A673 (cell line): ENCODE results near the gene MORN1. TPM values are rescaled to one million over a fixed set of nuclear protein-coding genes. Genes with fewer than 3 reads are reported as not detected.
A peak's percentile ranks its signal among the peaks of the same experiment; 100 is the strongest.

Source experiments
- BruUV-seq: library from RNA; stranded (reverse); fragments of 400-500 nt; replicated peaks from 2 replicates; lab custom pipeline; 2021; lab: Mats Ljungman, UMichigan
- CTCF ChIA-PET: fragments of 300-600 bp; sonication (Branson Sonifier 250); formaldehyde crosslinking; loops from one replicate; lab custom pipeline; 2022; ENCODE audit warnings: antibody characterized with exemption; lab: Charles Lee
- POLR2A ChIA-PET: fragments of 300-600 bp; sonication (Branson Sonifier 250); formaldehyde crosslinking; loops from one replicate; lab custom pipeline; 2022; ENCODE audit warnings: antibody characterized with exemption; ENCODE audit not compliant: low non-redundant PET; lab: Charles Lee
- DNase-seq: peaks from one replicate; pipeline ENCODE4 v3.0.0-alpha.2; 2015; ENCODE audit warnings: low spot score
- H3K27ac ChIP-seq: fragments of 200-600 bp; sonication (generic); 2 replicates; pipeline ENCODE4 v1.5.1; 2016; ENCODE audit warnings: mixed run types, low read depth, mild to moderate bottlenecking, mixed read lengths, antibody characterized with exemption, low read length; ENCODE audit not compliant: poor library complexity, severe bottlenecking
- H3K27me3 ChIP-seq: fragments of 200-600 bp; sonication (generic); replicated peaks from 2 replicates; pipeline ENCODE4 v1.6.1; 2017; ENCODE audit warnings: mixed run types, low read depth, mild to moderate bottlenecking, mixed read lengths, antibody characterized with exemption, low read length; ENCODE audit not compliant: insufficient read depth, poor library complexity
- H3K36me3 ChIP-seq: fragments of 200-600 bp; sonication (generic); 2 replicates; pipeline ENCODE4 v1.6.1; 2016; ENCODE audit warnings: mixed run types, mild to moderate bottlenecking, mixed read lengths, antibody characterized with exemption, low read length; ENCODE audit not compliant: insufficient read depth, poor library complexity, severe bottlenecking
- H3K4me1 ChIP-seq: fragments of 200-600 bp; sonication (generic); 2 replicates; pipeline ENCODE4 v1.6.1; 2017; ENCODE audit warnings: mixed run types, mild to moderate bottlenecking, mixed read lengths, antibody characterized with exemption, low read length; ENCODE audit not compliant: insufficient read depth, poor library complexity, severe bottlenecking
- H3K4me3 ChIP-seq: fragments of 200-600 bp; sonication (generic); 2 replicates; pipeline ENCODE4 v1.5.1; 2016; ENCODE audit warnings: low read depth, mixed run types, mild to moderate bottlenecking, mixed read lengths, low read length; ENCODE audit not compliant: poor library complexity, severe bottlenecking
- H3K9me3 ChIP-seq: fragments of 200-600 bp; sonication (generic); 2 replicates; pipeline ENCODE4 v1.6.1; 2016; ENCODE audit warnings: mixed run types, low read depth, mild to moderate bottlenecking, mixed read lengths, antibody characterized with exemption, low read length; ENCODE audit not compliant: poor library complexity, severe bottlenecking
- CTCF ChIP-seq: fragments of 300-800, 200-600 bp; sonication (generic); conservative IDR thresholded peaks from 2 replicates; pipeline ENCODE4 v1.5.1; 2017; ENCODE audit warnings: low read depth, mild to moderate bottlenecking, antibody characterized with exemption, low read length, moderate library complexity, mixed read lengths
- EZH2 ChIP-seq: fragments of 200-600 bp; sonication (generic); IDR thresholded peaks from 2 replicates; pipeline ENCODE4 v1.6.1; 2017; ENCODE audit warnings: borderline replicate concordance, low read depth, mild to moderate bottlenecking, mixed read lengths, antibody characterized with exemption, low read length; ENCODE audit not compliant: poor library complexity, severe bottlenecking
- intact Hi-C: fragments of 100-400 bp; cut with micrococcal nuclease; formaldehyde crosslinking; loops from one replicate; pipeline ENCODE4 v1.10.0; 2022; ENCODE audit not compliant: unreplicated experiment
- total RNA-seq: library from RNA; stranded (reverse); gene quantifications from 2 replicates; pipeline ENCODE4 v1.2.3, GENCODE V29; 2021

MORN1 gene
- total RNA-seq, 1 experiment from 2014 or later, result 24.7 TPM

- TF ChIP-seq CTCF, result no peak
- no peak for TF ChIP-seq EZH2
- H3K36me3 ChIP-seq, result no peaks in the 10 kb centered on the region
- no TSS peak for BruUV-seq
- ChIA-PET CTCF (no interaction called here), POLR2A (no interaction called here)
- peaks cover 51% of the 10 kb centered on the region for H3K4me1 ChIP-seq
- no peaks in the 10 kb centered on the region for H3K9me3 ChIP-seq
- intact Hi-C loops, result loop anchor here (10.0 kb wide), 1 partner anchor 124 kb away; the partner anchor contains the start of gene FAAP20
- DNase-seq, result no peak
- no peak overlapping the region for H3K4me3 ChIP-seq
- H3K27ac ChIP-seq, result peak overlapping the region; percentile 54
- no peaks in the 10 kb centered on the region for H3K27me3 ChIP-seq
These were observed 72.1 kb downstream of the MORN1 start for GRCh38 chr1:2319291-2319690.

DNA sequence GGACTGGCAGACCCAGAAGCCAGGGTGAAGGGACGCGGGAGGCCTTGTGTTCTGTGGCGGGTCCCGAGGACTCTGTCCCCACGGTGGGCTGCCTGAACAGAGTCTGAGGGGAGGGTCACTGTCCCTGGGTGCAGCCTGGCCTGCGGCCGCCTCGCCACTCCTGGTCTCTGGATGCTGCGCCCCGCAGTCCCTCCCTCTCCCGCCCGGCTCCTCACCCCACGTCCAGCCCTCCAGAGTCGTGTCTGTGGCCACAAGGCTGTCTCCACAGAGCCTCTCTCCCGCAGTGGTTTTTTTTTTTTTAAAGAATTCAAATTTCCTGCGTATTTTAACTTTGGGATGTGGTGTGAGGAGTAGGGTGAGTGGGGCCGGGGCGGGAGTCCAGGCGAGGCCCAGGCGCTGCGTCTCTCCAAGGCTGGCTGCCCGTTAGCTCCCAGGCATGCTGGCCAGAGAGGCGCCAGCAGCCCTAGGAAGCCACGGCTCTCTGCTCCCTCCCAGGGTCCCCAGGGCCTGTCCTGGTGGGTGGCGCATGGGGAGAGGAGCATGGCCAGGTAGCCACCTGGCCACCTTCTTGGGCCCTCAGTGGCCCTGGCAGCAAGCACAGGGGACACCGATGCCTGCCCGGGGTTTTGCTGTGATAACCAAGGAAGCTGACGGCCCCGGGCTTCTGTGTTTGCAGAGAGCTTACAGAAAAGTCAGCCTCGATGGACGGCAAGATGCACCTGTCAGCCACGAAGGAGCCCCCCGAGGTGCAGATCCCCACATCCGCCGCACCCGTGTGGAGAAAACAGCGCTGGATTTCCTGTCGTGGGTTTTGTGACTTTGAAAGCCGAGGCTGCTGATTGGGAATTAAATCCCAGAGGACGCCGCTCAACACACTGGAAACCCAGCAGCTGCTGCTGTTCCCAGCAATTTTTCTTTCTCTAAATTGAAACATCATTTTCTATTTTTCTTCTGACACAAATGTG lies 72.8 kb downstream of the MORN1 start:
- Histone ChIP-seq H3K36me3 (no peaks in the 10 kb centered on the region), H3K4me3 (no peak overlapping the region), H3K4me1 (peaks cover 58% of the 10 kb centered on the region), H3K9me3 (no peaks in the 10 kb centered on the region), H3K27me3 (no peaks in the 10 kb centered on the region), H3K27ac (peak overlapping the region; percentile 54)
- intact Hi-C loops, result loop anchor here (10.0 kb wide), 1 partner anchor 124 kb away; the partner anchor contains the start of gene FAAP20
- no peak for DNase-seq
- CTCF ChIA-PET, result no interaction called here
- TF ChIP-seq EZH2 (no peak), CTCF (no peak)
- POLR2A ChIA-PET, result no interaction called here
- BruUV-seq, result no TSS peak

DNA sequence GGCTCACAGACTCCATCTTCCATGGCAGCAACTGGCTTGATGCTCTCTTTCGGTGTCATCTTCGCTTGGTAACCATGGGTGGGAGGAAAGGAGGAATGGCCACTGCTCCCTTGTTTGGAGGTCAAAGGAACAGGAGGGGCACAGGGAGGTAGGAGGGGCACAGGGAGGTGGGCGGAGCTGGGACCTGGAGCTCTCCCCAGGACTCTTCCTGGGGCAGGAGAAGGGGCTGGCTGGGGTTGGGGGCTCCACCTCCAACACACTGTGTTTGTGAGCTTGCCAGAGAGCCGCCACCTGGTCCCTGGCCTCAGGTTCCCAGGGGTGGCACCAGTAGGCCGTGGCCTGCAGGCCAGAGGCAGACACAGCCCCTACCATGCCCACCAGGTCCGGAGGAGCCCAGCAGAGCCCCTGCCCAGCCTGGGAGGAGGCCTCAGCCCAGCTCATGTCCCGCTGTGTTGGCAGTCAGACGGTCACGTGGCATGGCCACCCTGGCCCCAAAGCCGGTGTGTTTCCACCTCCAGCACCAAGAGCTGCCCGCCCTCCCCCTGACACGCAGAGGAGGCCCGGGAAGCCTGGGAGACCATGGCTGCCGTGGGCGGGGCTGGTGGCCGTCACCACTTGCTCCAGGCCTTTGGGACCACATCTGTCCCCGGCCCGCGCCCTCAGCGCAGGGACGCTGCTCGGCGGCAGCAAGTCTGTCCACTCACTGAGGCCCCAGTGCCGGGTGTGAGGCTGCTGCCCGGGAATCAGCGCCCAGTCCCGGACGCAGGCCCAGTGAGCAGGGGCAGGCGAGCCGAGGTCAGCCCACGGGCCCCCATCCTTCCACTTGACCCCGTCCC lies 73.9 kb downstream of the MORN1 start:
- H3K27me3 ChIP-seq, result no peaks in the 10 kb centered on the region
- DNase-seq, result no peak
- intact Hi-C loops, result loop anchor here (10.0 kb wide), 1 partner anchor 123 kb away; the partner anchor contains the start of gene FAAP20
- CTCF ChIA-PET, result no interaction called here
- no peak overlapping the region for H3K4me3 ChIP-seq
- no TSS peak for BruUV-seq
- H3K36me3 ChIP-seq, result no peaks in the 10 kb centered on the region
- no peaks in the 10 kb centered on the region for H3K9me3 ChIP-seq
- POLR2A ChIA-PET, result no interaction called here
- no peak for TF ChIP-seq EZH2
- no peak for TF ChIP-seq CTCF
- peaks cover 59% of the 10 kb centered on the region for H3K4me1 ChIP-seq
- peak overlapping the region; percentile 96 for H3K27ac ChIP-seq
